Kidney (tissue), 14 donors: Measurements from ENCODE around the gene SMG6. TPM values are rescaled to one million over a fixed set of nuclear protein-coding genes. Genes with fewer than 3 reads are reported as not detected.

Source experiments
- DNase-seq, 5 donors: peaks; one replicate each; pipeline ENCODE4 v3.0.0-alpha.2; 2013 to 2020
- FAIRE-seq: peaks from 2 replicates; lab custom pipeline; 2012; peaks lifted over from hg19 to GRCh38; lab: Jason Lieb, UNC
- H3K27ac ChIP-seq, 2 donors: one replicate each; pipeline ENCODE4 v1.7.0; 2013; ENCODE audit warnings: low read depth in 2 of 2, low read length in 2 of 2, inconsistent platforms in 1 of 2
- H3K27me3 ChIP-seq: one replicate; pipeline ENCODE4 v1.7.1; 2013; ENCODE audit warnings: low read length, inconsistent platforms; ENCODE audit not compliant: control insufficient read depth, insufficient read depth
- H3K36me3 ChIP-seq, 3 donors: one replicate each; pipeline versions ENCODE4 v1.7.0 to v1.7.1; 2013; ENCODE audit warnings: low read length in 3 of 3, control low read depth in 1 of 3, inconsistent platforms in 1 of 3; ENCODE audit not compliant: insufficient read depth in 3 of 3, control insufficient read depth in 2 of 3
- H3K4me1 ChIP-seq, 3 donors: one replicate each; pipeline versions ENCODE4 v1.7.0 to v1.7.1; 2013; ENCODE audit warnings: low read length in 3 of 3, inconsistent platforms in 1 of 3, low read depth in 1 of 3; ENCODE audit not compliant: control insufficient read depth in 2 of 3, insufficient read depth in 2 of 3
- H3K4me3 ChIP-seq, 3 donors: one replicate each; pipeline versions ENCODE4 v1.7.0 to v1.8.1; 2013; ENCODE audit warnings: low read length in 3 of 3, control low read depth in 1 of 3, inconsistent platforms in 1 of 3
- H3K9ac ChIP-seq, 3 donors: one replicate each; pipeline versions ENCODE4 v1.7.0 to v1.7.1; 2013; ENCODE audit warnings: low read length in 3 of 3, control low read depth in 1 of 3, inconsistent platforms in 1 of 3
- H3K9me3 ChIP-seq, 3 donors: one replicate each; pipeline versions ENCODE4 v1.7.0 to v1.7.1; 2013; ENCODE audit warnings: low read length in 3 of 3, control low read depth in 1 of 3, inconsistent platforms in 1 of 3; ENCODE audit not compliant: control insufficient read depth in 2 of 3, insufficient read depth in 1 of 3
- CTCF ChIP-seq: IDR thresholded peaks from 3 replicates; pipeline ENCODE4 v1.5.1; 2012; ENCODE audit warnings: mild to moderate bottlenecking, moderate library complexity, borderline replicate concordance; ENCODE audit not compliant: insufficient read depth; ENCODE audit errors: extremely low read depth
- intact Hi-C: fragments of 100-400 bp; cut with DNase I; formaldehyde crosslinking; loops from one replicate; pipeline ENCODE4 v1.11.1; 2022
- polyA plus RNA-seq: library from polyadenylated mRNA; stranded (reverse); fragments of 350-450 nt; fragmentation: Illumina TruSeq; extraction: RNeasy Lipid Tissue Mini Kit (QIAGEN cat#74804); gene quantifications from one replicate; pipeline ENCODE4 v1.2.3, GENCODE V29; 2014; ENCODE audit warnings: low read depth, low replicate concordance; ENCODE audit not compliant: insufficient read depth
- total RNA-seq: library from RNA; stranded (reverse); fragmentation: NEBNext Ultra II Directional; extraction: Animal tissue kit (Norgen Biotek cat#: 25700); gene quantifications from one replicate; pipeline ENCODE4 v1.2.1, GENCODE V29; 2021
- donor health status: control.
- donor health status: control.
- donor health status: control.
- donor health status: control.
- donor health status: control.
- donor health status: DM: yes; HTN: yes; CAD: no.
- donor health status: Normal renal cell carcinoma (clear cell type).

Gene SMG6
- total and polyA plus RNA-seq, 2 donors from 2014 or later = 20.6 to 37.3 TPM

- FAIRE-seq (no peak), DNase-seq (no peak)
- TF ChIP-seq CTCF = no peak
- intact Hi-C loops = loop anchor here (5.0 kb wide), 1 partner anchor 183 kb away; the partner anchor contains the start of gene HIC1
- Histone ChIP-seq H3K4me3 (no peak overlapping the region), H3K27ac (peak overlapping the region; percentile 9 to 20), H3K9me3 (no peaks in the 10 kb centered on the region), H3K36me3 (peaks cover 0 to 17% (median 0%) of the 10 kb centered on the region in 3 donors), H3K4me1 (peaks cover 0 to 8% (median 5%) of the 10 kb centered on the region in 3 donors), H3K9ac (no peak overlapping the region), H3K27me3 (no peaks in the 10 kb centered on the region)
Measured at GRCh38 chr17:2239882-2240430, 63.6 kb downstream of the SMG6 start.

- no peak overlapping the region for H3K9ac ChIP-seq
- TF ChIP-seq CTCF = no peak
- FAIRE-seq = no peak
- no peaks in the 10 kb centered on the region for H3K9me3 ChIP-seq
- H3K27me3 ChIP-seq = no peaks in the 10 kb centered on the region
- H3K4me1 ChIP-seq = peaks cover 0 to 8% (median 5%) of the 10 kb centered on the region in 3 donors
- no peak for DNase-seq
- peaks cover 0 to 19% (median 0%) of the 10 kb centered on the region in 3 donors for H3K36me3 ChIP-seq
- no peak overlapping the region for H3K4me3 ChIP-seq
- no peak overlapping the region for H3K27ac ChIP-seq
- intact Hi-C loops = no loop called here
Measured at GRCh38 chr17:2239170-2239551, 64.4 kb downstream of the SMG6 start.

- Histone ChIP-seq H3K9ac (peak overlapping the region in 1 of 3 donors; percentile 23), H3K4me3 (peak overlapping the region in 1 of 3 donors; percentile 12), H3K27me3 (no peaks in the 10 kb centered on the region), H3K4me1 (peaks cover 0 to 8% (median 5%) of the 10 kb centered on the region in 3 donors), H3K9me3 (no peaks in the 10 kb centered on the region), H3K27ac (peak overlapping the region in 1 of 2 donors; percentile 56), H3K36me3 (peaks cover 0 to 15% (median 0%) of the 10 kb centered on the region in 3 donors)
- FAIRE-seq (no peak), DNase-seq (peak in 1 of 5 donors; percentile 59)
- intact Hi-C loops = no loop called here
- TF ChIP-seq CTCF = no peak
Measured at GRCh38 chr17:2238432-2239169, 65.0 kb downstream of the SMG6 start.
